WTC11 (cell line): ENCODE data around the gene ADK. TPM values are rescaled to one million over a fixed set of nuclear protein-coding genes. Genes with fewer than 3 reads are reported as not detected.

Experiments used
- ATAC-seq: fragments of 200-7000 bp; cut with Tn5 transposase; 2 replicates; pipeline ENCODE4 v1.10.0; 2021; ENCODE audit warnings: mild to moderate bottlenecking, moderate library complexity
- CTCF ChIA-PET: fragments of 300-600 bp; sonication (Branson Sonifier 250); formaldehyde crosslinking; loops from one replicate; lab custom pipeline; 2021; ENCODE audit warnings: antibody characterized with exemption; lab: Charles Lee
- POLR2A ChIA-PET: fragments of 350-600 bp; sonication (Branson Sonifier 250); formaldehyde crosslinking; loops from one replicate; lab custom pipeline; 2021; ENCODE audit warnings: antibody characterized with exemption; lab: Charles Lee
- DNase-seq: peaks from one replicate; pipeline ENCODE4 v3.0.0; 2021; ENCODE audit warnings: low spot score
- H3K27ac Mint-ChIP-seq: 2 replicates; pipeline ENCODE4 v1.8.0; 2021; ENCODE audit warnings: mixed read lengths
- H3K27me3 Mint-ChIP-seq: 2 replicates; pipeline ENCODE4 v1.8.0; 2021; ENCODE audit warnings: low read depth, mild to moderate bottlenecking, moderate library complexity, mixed read lengths
- H3K36me3 Mint-ChIP-seq: 2 replicates; pipeline ENCODE4 v1.8.0; 2021; ENCODE audit warnings: mixed read lengths
- H3K4me1 Mint-ChIP-seq: 2 replicates; pipeline ENCODE4 v1.8.0; 2022; ENCODE audit warnings: mixed read lengths
- H3K4me3 Mint-ChIP-seq: 2 replicates; pipeline ENCODE4 v1.8.0; 2021; ENCODE audit warnings: mild to moderate bottlenecking, moderate library complexity, mixed read lengths
- H3K9me3 Mint-ChIP-seq: 2 replicates; pipeline ENCODE4 v1.8.0; 2021; ENCODE audit warnings: mixed read lengths
- ARID4B ChIP-seq: sonication (generic); formaldehyde crosslinking; IDR thresholded peaks from 2 replicates; pipeline ENCODE4 v1.8.0; 2023; ENCODE audit warnings: missing genetic modification reagents, mild to moderate bottlenecking, borderline replicate concordance
- ATF1 ChIP-seq: sonication (generic); formaldehyde crosslinking; IDR thresholded peaks from 2 replicates; pipeline ENCODE4 v1.8.1; 2023; ENCODE audit warnings: mild to moderate bottlenecking, moderate library complexity, missing genetic modification reagents
- ATF3 ChIP-seq: sonication (generic); formaldehyde crosslinking; conservative IDR thresholded peaks from 2 replicates; pipeline ENCODE4 v1.8.1; 2022; ENCODE audit warnings: mild to moderate bottlenecking, missing genetic modification reagents
- ATF6 ChIP-seq: sonication (generic); formaldehyde crosslinking; IDR thresholded peaks from 2 replicates; pipeline ENCODE4 v1.8.1; 2023; ENCODE audit warnings: mild to moderate bottlenecking, missing genetic modification reagents
- CREB1 ChIP-seq: sonication (generic); formaldehyde crosslinking; IDR thresholded peaks from 2 replicates; pipeline ENCODE4 v1.8.0; 2023; ENCODE audit warnings: mild to moderate bottlenecking, missing genetic modification reagents
- E2F1 ChIP-seq: sonication (generic); formaldehyde crosslinking; IDR thresholded peaks from 2 replicates; pipeline ENCODE4 v1.8.0; 2022; ENCODE audit warnings: mild to moderate bottlenecking, missing genetic modification reagents
- EMX1 ChIP-seq: fragments of 250-450 bp; sonication (Bioruptor Pico); IDR thresholded peaks from 2 replicates; pipeline ENCODE4 v1.8.0; 2021; ENCODE audit warnings: mild to moderate bottlenecking
- FOXK1 ChIP-seq: sonication (generic); formaldehyde crosslinking; IDR thresholded peaks from 2 replicates; pipeline ENCODE4 v1.8.0; 2022; ENCODE audit warnings: mild to moderate bottlenecking, moderate library complexity, missing genetic modification reagents
- FOXP4 ChIP-seq: sonication (generic); formaldehyde crosslinking; IDR thresholded peaks from 2 replicates; pipeline ENCODE4 v1.8.0; 2022; ENCODE audit warnings: mild to moderate bottlenecking, missing genetic modification reagents
- HMGXB4 ChIP-seq: sonication (generic); formaldehyde crosslinking; IDR thresholded peaks from 2 replicates; pipeline ENCODE4 v1.8.1; 2023; ENCODE audit warnings: mild to moderate bottlenecking, moderate library complexity, missing genetic modification reagents
- JUN ChIP-seq: sonication (generic); formaldehyde crosslinking; IDR thresholded peaks from 2 replicates; pipeline ENCODE4 v1.8.0; 2023; ENCODE audit warnings: mild to moderate bottlenecking, missing genetic modification reagents
- MXD4 ChIP-seq: fragments of 250-450 bp; sonication (Bioruptor Pico); IDR thresholded peaks from 2 replicates; pipeline ENCODE4 v1.8.0; 2021; ENCODE audit warnings: mild to moderate bottlenecking, moderate library complexity, borderline replicate concordance
- OVOL2 ChIP-seq: fragments of 250-450 bp; sonication (Bioruptor Pico); IDR thresholded peaks from 2 replicates; pipeline ENCODE4 v1.9.0; 2021; ENCODE audit warnings: mild to moderate bottlenecking, borderline replicate concordance
- PRRX2 ChIP-seq: fragments of 250-450 bp; sonication (Bioruptor Pico); IDR thresholded peaks from 2 replicates; pipeline ENCODE4 v1.8.0; 2021; ENCODE audit warnings: mild to moderate bottlenecking
- RELA ChIP-seq: sonication (generic); formaldehyde crosslinking; IDR thresholded peaks from 2 replicates; pipeline ENCODE4 v1.8.1; 2022; ENCODE audit warnings: missing genetic modification reagents, mild to moderate bottlenecking, borderline replicate concordance
- SP1 ChIP-seq: sonication (generic); formaldehyde crosslinking; conservative IDR thresholded peaks from 2 replicates; pipeline ENCODE4 v1.8.1; 2022; ENCODE audit warnings: missing genetic modification reagents
- ZBTB43 ChIP-seq: sonication (generic); formaldehyde crosslinking; IDR thresholded peaks from 2 replicates; pipeline ENCODE4 v1.8.1; 2023; ENCODE audit warnings: mild to moderate bottlenecking, missing genetic modification reagents
- total RNA-seq: library from RNA; stranded (reverse); gene quantifications from 3 replicates; pipeline ENCODE4 v1.2.3, GENCODE V29; 2021

Gene ADK
- total RNA-seq, 1 experiment from 2014 or later, result 32.7 TPM

- TF ChIP-seq HMGXB4 (no peak), JUN (CRISPR knock-in tag) (no peak), CREB1 (no peak), ATF3 (CRISPR knock-in tag) (no peak), FOXK1 (no peak), MXD4 (CRISPR knock-in tag) (no peak), EMX1 (CRISPR knock-in tag) (no peak), FOXP4 (no peak), ATF6 (no peak)
Observed at GRCh38 chr10:74685564-74685963, 534.5 kb downstream of the ADK start (continued).

GRCh38 chr10:74690393-74690792 is 539.4 kb downstream of the ADK start:
- peaks cover 9% of the 10 kb centered on the region for H3K9me3 Mint-ChIP-seq
- ChIA-PET POLR2A (no interaction called here), CTCF (no interaction called here)
- H3K27me3 Mint-ChIP-seq, result no peaks in the 10 kb centered on the region
- no peak overlapping the region for H3K4me3 Mint-ChIP-seq
- H3K27ac Mint-ChIP-seq, result no peak overlapping the region
- no peaks in the 10 kb centered on the region for H3K4me1 Mint-ChIP-seq
- H3K36me3 Mint-ChIP-seq, result peaks cover 2% of the 10 kb centered on the region; the same call in 1 of the 2 replicates
- no peak for ATAC-seq
- no peak for DNase-seq
- TF ChIP-seq RELA (no peak), E2F1 (CRISPR knock-in tag) (no peak), ZBTB43 (no peak), SP1 (no peak), ATF1 (CRISPR knock-in tag) (no peak), OVOL2 (no peak), ARID4B (CRISPR knock-in tag) (no peak), PRRX2 (CRISPR knock-in tag) (no peak), FOXP4 (no peak)
